SU-DHL-6 (cell line): ENCODE results near the gene ATRNL1.

Experiments
- CTCF ChIP-seq: fragments of 200-600 bp; sonication (generic); IDR thresholded peaks from one replicate; pipeline ENCODE4 v1.5.1; 2017; ENCODE audit warnings: antibody characterized with exemption, mild to moderate bottlenecking, low read length, moderate library complexity; ENCODE audit not compliant: insufficient read depth, poor library complexity, severe bottlenecking
- EZH2phosphoT487 ChIP-seq: fragments of 200-600 bp; sonication (generic), shearing (Covaris generic); conservative IDR thresholded peaks from 2 replicates; pipeline ENCODE4 v1.6.1; 2018; ENCODE audit warnings: mild to moderate bottlenecking, antibody characterized with exemption, low read length, moderate library complexity, mixed read lengths

GRCh38 chr10:115909037-115909436 is 815.9 kb downstream of the ATRNL1 start:
- TF ChIP-seq CTCF (no peak), EZH2phosphoT487 (no peak)
